ENCODE results near the gene KCNAB2.

The KCNAB2 gene

GRCh38 chr1:6108937-6109614, 63.4 kb downstream of the KCNAB2 start:
- Histone ChIP-seq H3K27me3 (ENCODE audit: control insufficient read depth, insufficient read depth, low read length) (peaks cover 26% of the 10 kb centered on the region), H3K4me2 (ENCODE audit: low read length) (no peak overlapping the region), H3K9ac (ENCODE audit: low read depth, low read length) (no peak overlapping the region), H3K9me3 (replicated peaks; ENCODE audit: low read length) (no peaks in the 10 kb centered on the region), H3K4me3 (ENCODE audit: low read length) (no peak overlapping the region), H3K36me3 (ENCODE audit: insufficient read depth, low read length) (no peaks in the 10 kb centered on the region), H3K4me1 (ENCODE audit: control insufficient read depth, insufficient read depth, low read length) (no peaks in the 10 kb centered on the region)

DNA sequence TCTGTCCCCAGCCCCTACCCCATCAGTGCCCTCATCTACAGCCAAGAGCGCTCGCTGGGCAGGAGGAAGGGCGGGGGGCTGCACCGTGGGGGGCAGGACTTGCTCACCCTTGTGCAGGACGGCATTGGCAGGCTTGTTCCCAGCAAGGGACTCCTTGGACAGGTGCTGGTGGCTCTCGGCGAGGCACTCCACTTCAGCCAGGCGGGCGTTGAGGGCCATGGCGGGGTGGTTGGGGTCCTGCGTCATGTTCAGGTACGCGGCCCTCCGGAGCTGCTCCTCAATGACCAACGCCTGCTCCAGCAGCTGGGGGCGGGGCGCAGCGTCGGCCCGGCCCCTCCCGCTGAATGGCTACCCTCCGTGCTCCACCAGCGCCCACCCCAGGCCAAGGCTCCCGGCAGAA, 64.0 kb downstream of the KCNAB2 start:
- H3K4me2 ChIP-seq (ENCODE audit: low read length), result no peak overlapping the region
- H3K9me3 ChIP-seq (replicated peaks; ENCODE audit: low read length), result no peaks in the 10 kb centered on the region
- H3K4me1 ChIP-seq (ENCODE audit: control insufficient read depth, insufficient read depth, low read length), result no peaks in the 10 kb centered on the region
- no peaks in the 10 kb centered on the region for H3K36me3 ChIP-seq (ENCODE audit: insufficient read depth, low read length)
- H3K9ac ChIP-seq (ENCODE audit: low read depth, low read length), result no peak overlapping the region
- no peak overlapping the region for H3K4me3 ChIP-seq (ENCODE audit: low read length)
- H3K27me3 ChIP-seq (ENCODE audit: control insufficient read depth, insufficient read depth, low read length), result peaks cover 26% of the 10 kb centered on the region

DNA sequence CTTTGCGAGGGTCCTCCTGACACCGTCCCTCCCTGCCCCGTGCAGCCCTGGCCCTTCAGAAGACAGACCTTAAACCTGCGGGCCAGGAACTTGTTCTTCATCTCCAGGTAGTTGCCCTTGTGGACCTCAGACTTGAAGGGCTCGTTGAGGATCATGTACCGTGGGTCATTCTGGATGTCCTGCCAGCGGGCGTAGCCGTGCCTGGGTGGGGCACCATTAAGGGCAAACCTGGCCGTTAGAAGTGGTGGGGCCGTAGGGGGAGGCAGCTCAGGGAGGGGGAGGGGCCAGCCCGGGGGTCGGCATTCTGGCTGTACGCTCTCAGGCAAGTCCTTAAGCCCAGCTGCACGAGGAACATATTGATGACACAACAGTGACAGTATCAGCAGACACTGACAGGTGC, 64.6 kb downstream of the KCNAB2 start:
- Histone ChIP-seq H3K27me3 (ENCODE audit: control insufficient read depth, insufficient read depth, low read length) (peaks cover 26% of the 10 kb centered on the region), H3K9ac (ENCODE audit: low read depth, low read length) (no peak overlapping the region), H3K4me1 (ENCODE audit: control insufficient read depth, insufficient read depth, low read length) (no peaks in the 10 kb centered on the region), H3K4me3 (ENCODE audit: low read length) (no peak overlapping the region), H3K36me3 (ENCODE audit: insufficient read depth, low read length) (no peaks in the 10 kb centered on the region), H3K4me2 (ENCODE audit: low read length) (no peak overlapping the region), H3K9me3 (replicated peaks; ENCODE audit: low read length) (peaks cover under 1% of the 10 kb centered on the region)

- H3K36me3 ChIP-seq (ENCODE audit: insufficient read depth, low read length), result no peaks in the 10 kb centered on the region
- H3K9ac ChIP-seq (ENCODE audit: low read depth, low read length), result no peak overlapping the region
- no peaks in the 10 kb centered on the region for H3K4me1 ChIP-seq (ENCODE audit: control insufficient read depth, insufficient read depth, low read length)
- H3K4me3 ChIP-seq (ENCODE audit: low read length), result no peak overlapping the region
- no peak overlapping the region for H3K4me2 ChIP-seq (ENCODE audit: low read length)
- peaks cover 24% of the 10 kb centered on the region for H3K27me3 ChIP-seq (ENCODE audit: control insufficient read depth, insufficient read depth, low read length)
- H3K9me3 ChIP-seq (replicated peaks; ENCODE audit: low read length), result peaks cover 4% of the 10 kb centered on the region
Measured at GRCh38 chr1:6111571-6111970, 65.9 kb downstream of the KCNAB2 start.

DNA sequence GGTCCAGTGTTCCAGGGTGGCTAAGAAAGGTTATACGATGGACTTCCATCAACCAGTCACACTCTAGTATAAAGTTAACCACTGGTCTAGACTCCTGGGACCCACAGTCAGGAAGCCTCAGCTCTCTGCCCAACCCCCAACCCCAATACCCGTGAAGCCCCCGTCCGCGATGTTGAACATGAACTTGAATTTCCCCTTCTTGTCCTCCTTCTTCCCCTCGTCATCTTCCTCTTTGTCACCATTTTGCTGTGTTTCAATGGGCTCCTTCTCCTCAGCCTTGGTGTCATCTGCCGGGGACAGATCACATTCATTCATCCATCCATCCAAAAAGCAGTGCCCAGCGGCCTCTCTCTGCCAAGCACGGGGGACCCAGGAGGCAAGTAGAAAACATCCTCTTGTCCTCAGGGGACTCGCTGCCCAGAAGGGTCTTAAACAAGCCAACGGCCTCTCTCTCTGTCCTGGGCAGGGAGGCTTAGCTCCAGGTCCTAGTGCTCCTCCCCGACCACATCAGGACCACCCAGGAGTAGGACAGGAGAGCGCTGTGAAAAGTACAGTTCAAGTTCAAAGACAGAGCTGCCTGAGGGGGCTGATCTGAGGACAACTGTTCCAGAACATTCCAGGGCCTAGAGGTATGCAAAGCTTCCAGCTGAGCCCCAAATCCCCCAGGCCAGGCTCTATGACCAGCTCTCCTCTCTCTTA, 66.5 kb downstream of the KCNAB2 start:
- Histone ChIP-seq H3K4me3 (ENCODE audit: low read length) (no peak overlapping the region), H3K27me3 (ENCODE audit: control insufficient read depth, insufficient read depth, low read length) (peaks cover 24% of the 10 kb centered on the region), H3K9me3 (replicated peaks; ENCODE audit: low read length) (peaks cover 4% of the 10 kb centered on the region), H3K36me3 (ENCODE audit: insufficient read depth, low read length) (no peaks in the 10 kb centered on the region), H3K4me1 (ENCODE audit: control insufficient read depth, insufficient read depth, low read length) (no peaks in the 10 kb centered on the region), H3K4me2 (ENCODE audit: low read length) (no peak overlapping the region), H3K9ac (ENCODE audit: low read depth, low read length) (no peak overlapping the region)

DNA sequence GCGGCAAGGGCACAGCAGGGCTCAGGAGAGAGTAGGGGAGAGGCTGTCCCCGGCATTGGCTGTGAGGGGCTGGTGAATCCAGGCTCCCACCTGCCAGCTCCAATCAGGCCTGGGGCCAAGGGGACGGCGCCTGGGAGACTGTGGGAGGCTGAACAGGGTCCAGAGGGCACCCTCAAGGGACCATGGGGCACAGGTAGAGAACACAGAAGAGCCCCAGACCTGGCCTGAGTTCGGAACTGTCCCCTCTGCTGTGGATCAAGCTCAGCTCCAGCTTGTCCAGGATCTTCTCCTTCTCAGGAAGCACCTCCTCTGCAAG, 67.0 kb downstream of the KCNAB2 start:
- Histone ChIP-seq H3K36me3 (ENCODE audit: insufficient read depth, low read length) (no peaks in the 10 kb centered on the region), H3K4me3 (ENCODE audit: low read length) (no peak overlapping the region), H3K9ac (ENCODE audit: low read depth, low read length) (no peak overlapping the region), H3K27me3 (ENCODE audit: control insufficient read depth, insufficient read depth, low read length) (peaks cover 24% of the 10 kb centered on the region), H3K9me3 (replicated peaks; ENCODE audit: low read length) (peaks cover 4% of the 10 kb centered on the region), H3K4me1 (ENCODE audit: control insufficient read depth, insufficient read depth, low read length) (no peaks in the 10 kb centered on the region), H3K4me2 (ENCODE audit: low read length) (no peak overlapping the region)

GRCh38 chr1:6113116-6113515, 67.4 kb downstream of the KCNAB2 start:
- Histone ChIP-seq H3K4me3 (ENCODE audit: low read length) (no peak overlapping the region), H3K27me3 (ENCODE audit: control insufficient read depth, insufficient read depth, low read length) (peaks cover 24% of the 10 kb centered on the region), H3K4me2 (ENCODE audit: low read length) (no peak overlapping the region), H3K36me3 (ENCODE audit: insufficient read depth, low read length) (no peaks in the 10 kb centered on the region), H3K9ac (ENCODE audit: low read depth, low read length) (no peak overlapping the region), H3K9me3 (replicated peaks; ENCODE audit: low read length) (peaks cover 4% of the 10 kb centered on the region), H3K4me1 (ENCODE audit: control insufficient read depth, insufficient read depth, low read length) (no peaks in the 10 kb centered on the region)

GRCh38 chr1:6113745-6114144, 68.1 kb downstream of the KCNAB2 start:
- H3K36me3 ChIP-seq (ENCODE audit: insufficient read depth, low read length), result no peaks in the 10 kb centered on the region
- no peak overlapping the region for H3K9ac ChIP-seq (ENCODE audit: low read depth, low read length)
- no peaks in the 10 kb centered on the region for H3K4me1 ChIP-seq (ENCODE audit: control insufficient read depth, insufficient read depth, low read length)
- peaks cover 4% of the 10 kb centered on the region for H3K9me3 ChIP-seq (replicated peaks; ENCODE audit: low read length)
- H3K27me3 ChIP-seq (ENCODE audit: control insufficient read depth, insufficient read depth, low read length), result peaks cover 24% of the 10 kb centered on the region
- H3K4me2 ChIP-seq (ENCODE audit: low read length), result no peak overlapping the region
- H3K4me3 ChIP-seq (ENCODE audit: low read length), result no peak overlapping the region

- peak overlapping the region; percentile 13 for H3K4me2 ChIP-seq (ENCODE audit: low read length)
- H3K4me1 ChIP-seq (ENCODE audit: control insufficient read depth, insufficient read depth, low read length), result no peaks in the 10 kb centered on the region
- H3K9me3 ChIP-seq (replicated peaks; ENCODE audit: low read length), result peaks cover 4% of the 10 kb centered on the region
- H3K9ac ChIP-seq (ENCODE audit: low read depth, low read length), result no peak overlapping the region
- no peak overlapping the region for H3K4me3 ChIP-seq (ENCODE audit: low read length)
- no peaks in the 10 kb centered on the region for H3K36me3 ChIP-seq (ENCODE audit: insufficient read depth, low read length)
- peaks cover 24% of the 10 kb centered on the region for H3K27me3 ChIP-seq (ENCODE audit: control insufficient read depth, insufficient read depth, low read length)
Measured at GRCh38 chr1:6116137-6116536, 70.4 kb downstream of the KCNAB2 start.

DNA sequence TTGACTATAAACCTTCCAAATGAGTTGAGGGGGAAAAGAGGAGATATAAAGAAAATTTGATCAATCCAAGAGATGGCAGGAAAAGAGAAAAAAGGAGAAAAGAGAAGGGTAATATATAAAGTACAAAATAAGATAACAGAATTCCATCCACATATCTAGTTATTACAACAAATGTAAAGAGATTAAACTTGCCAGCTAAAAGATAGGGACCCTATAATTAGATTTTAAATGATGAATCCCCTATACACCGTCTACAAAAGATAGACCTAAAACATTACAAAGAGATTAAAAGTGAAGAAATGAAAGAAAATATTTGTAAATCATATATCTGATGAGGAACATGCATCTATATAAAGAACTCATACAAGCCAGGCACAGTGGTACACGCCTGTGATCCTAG, 71.4 kb downstream of the KCNAB2 start:
- H3K4me1 ChIP-seq (ENCODE audit: control insufficient read depth, insufficient read depth, low read length), result no peaks in the 10 kb centered on the region
- peaks cover 4% of the 10 kb centered on the region for H3K9me3 ChIP-seq (replicated peaks; ENCODE audit: low read length)
- H3K9ac ChIP-seq (ENCODE audit: low read depth, low read length), result no peak overlapping the region
- H3K4me3 ChIP-seq (ENCODE audit: low read length), result no peak overlapping the region
- H3K4me2 ChIP-seq (ENCODE audit: low read length), result no peak overlapping the region
- H3K36me3 ChIP-seq (ENCODE audit: insufficient read depth, low read length), result no peaks in the 10 kb centered on the region
- H3K27me3 ChIP-seq (ENCODE audit: control insufficient read depth, insufficient read depth, low read length), result peaks cover 17% of the 10 kb centered on the region

- no peak overlapping the region for H3K4me2 ChIP-seq (ENCODE audit: low read length)
- H3K4me3 ChIP-seq (ENCODE audit: low read length), result no peak overlapping the region
- H3K4me1 ChIP-seq (ENCODE audit: control insufficient read depth, insufficient read depth, low read length), result no peaks in the 10 kb centered on the region
- peaks cover 4% of the 10 kb centered on the region for H3K9me3 ChIP-seq (replicated peaks; ENCODE audit: low read length)
- H3K27me3 ChIP-seq (ENCODE audit: control insufficient read depth, insufficient read depth, low read length), result peaks cover 11% of the 10 kb centered on the region
- H3K9ac ChIP-seq (ENCODE audit: low read depth, low read length), result no peak overlapping the region
- H3K36me3 ChIP-seq (ENCODE audit: insufficient read depth, low read length), result no peaks in the 10 kb centered on the region
Measured at GRCh38 chr1:6117624-6118023, 71.9 kb downstream of the KCNAB2 start.

GRCh38 chr1:6118415-6118814, 72.7 kb downstream of the KCNAB2 start:
- Histone ChIP-seq H3K4me1 (ENCODE audit: control insufficient read depth, insufficient read depth, low read length) (no peaks in the 10 kb centered on the region), H3K27me3 (ENCODE audit: control insufficient read depth, insufficient read depth, low read length) (peaks cover 3% of the 10 kb centered on the region), H3K9me3 (replicated peaks; ENCODE audit: low read length) (peaks cover 4% of the 10 kb centered on the region), H3K4me3 (ENCODE audit: low read length) (no peak overlapping the region), H3K36me3 (ENCODE audit: insufficient read depth, low read length) (no peaks in the 10 kb centered on the region), H3K4me2 (ENCODE audit: low read length) (no peak overlapping the region), H3K9ac (ENCODE audit: low read depth, low read length) (no peak overlapping the region)
